Astrocyte (in vitro differentiated cells and primary cell): ENCODE data around the gene ROBO2. TPM values are rescaled to one million over a fixed set of nuclear protein-coding genes. Genes with fewer than 3 reads are reported as not detected.

Experiments
- DNase-seq: peaks from one replicate; pipeline ENCODE4 v3.0.0-alpha.2; 2010; ENCODE audit warnings: low read depth
- FAIRE-seq: peaks from 2 replicates; lab custom pipeline; 2011; peaks lifted over from hg19 to GRCh38; lab: Jason Lieb, UNC
- H2AFZ ChIP-seq: 2 replicates; pipeline ENCODE4 v1.6.0; 2012; ENCODE audit warnings: low read depth, low read length, inconsistent platforms
- H3K27ac ChIP-seq: 2 replicates; pipeline ENCODE4 v1.5.1; 2011; ENCODE audit warnings: low read depth, low read length, inconsistent platforms
- H3K27me3 ChIP-seq: 2 replicates; pipeline ENCODE4 v1.6.0; 2011; ENCODE audit warnings: low read length, inconsistent platforms; ENCODE audit not compliant: insufficient read depth
- H3K36me3 ChIP-seq: 2 replicates; pipeline ENCODE4 v1.5.1; 2011; ENCODE audit warnings: low read length, inconsistent platforms; ENCODE audit not compliant: insufficient read depth
- H3K4me1 ChIP-seq: 2 replicates; pipeline ENCODE4 v1.5.1; 2011; ENCODE audit warnings: low read length, inconsistent platforms; ENCODE audit not compliant: insufficient read depth
- H3K4me2 ChIP-seq: 2 replicates; pipeline ENCODE4 v1.6.0; 2012; ENCODE audit warnings: low read length, inconsistent platforms
- H3K4me3 ChIP-seq: 2 replicates; pipeline ENCODE4 v1.5.1; 2011; ENCODE audit warnings: low read depth, mild to moderate bottlenecking, low read length, inconsistent platforms; ENCODE audit not compliant: insufficient read depth
- H3K79me2 ChIP-seq: 2 replicates; pipeline ENCODE4 v1.6.0; 2012; ENCODE audit warnings: mild to moderate bottlenecking, low read length, inconsistent platforms; ENCODE audit not compliant: insufficient read depth
- H3K9ac ChIP-seq: 2 replicates; pipeline ENCODE4 v1.6.0; 2012; ENCODE audit warnings: mild to moderate bottlenecking, low read length, inconsistent platforms
- H3K9me3 ChIP-seq: 2 replicates; pipeline ENCODE4 v1.5.1; 2012; ENCODE audit warnings: low read depth, mild to moderate bottlenecking, low read length, inconsistent platforms; ENCODE audit not compliant: insufficient read depth
- H4K20me1 ChIP-seq: 2 replicates; pipeline ENCODE4 v1.6.0; 2012; ENCODE audit warnings: low read length, inconsistent platforms; ENCODE audit not compliant: insufficient read depth
- H3K27ac Mint-ChIP-seq: one replicate; pipeline ENCODE4 v1.8.0; 2021; ENCODE audit warnings: mild to moderate bottlenecking, mixed read lengths; ENCODE audit not compliant: unreplicated experiment
- H3K27me3 Mint-ChIP-seq: one replicate; pipeline ENCODE4 v1.8.0; 2021; ENCODE audit warnings: low read depth, mixed read lengths; ENCODE audit not compliant: unreplicated experiment
- H3K36me3 Mint-ChIP-seq: one replicate; pipeline ENCODE4 v1.8.0; 2021; ENCODE audit warnings: low read depth, mixed read lengths; ENCODE audit not compliant: unreplicated experiment
- H3K4me1 Mint-ChIP-seq: one replicate; pipeline ENCODE4 v1.8.0; 2021; ENCODE audit warnings: low read depth, mixed read lengths; ENCODE audit not compliant: unreplicated experiment
- H3K4me3 Mint-ChIP-seq: one replicate; pipeline ENCODE4 v1.8.0; 2021; ENCODE audit warnings: mild to moderate bottlenecking, moderate library complexity, mixed read lengths; ENCODE audit not compliant: unreplicated experiment
- H3K9me3 Mint-ChIP-seq: one replicate; pipeline ENCODE4 v1.8.0; 2021; ENCODE audit warnings: mild to moderate bottlenecking, mixed read lengths; ENCODE audit not compliant: unreplicated experiment
- EZH2 ChIP-seq: IDR thresholded peaks from 2 replicates; pipeline ENCODE4 v1.6.1; 2012; ENCODE audit warnings: mild to moderate bottlenecking, low read length, inconsistent platforms; ENCODE audit not compliant: insufficient read depth
- total RNA-seq: library from RNA; stranded (reverse); gene quantifications from 2 replicates; pipeline ENCODE4 v1.2.1, GENCODE V29; 2021
- TF ChIP-seq, protein P1 (sequence below): IDR thresholded peaks from 2 replicates; pipeline ENCODE4 v1.5.1; 2011; ENCODE audit warnings: low read depth, mild to moderate bottlenecking, inconsistent platforms, low read length, moderate library complexity; ENCODE audit not compliant: insufficient read depth

The ROBO2 gene
- total RNA-seq, 1 donor from 2014 or later: 1.4 TPM

DNA sequence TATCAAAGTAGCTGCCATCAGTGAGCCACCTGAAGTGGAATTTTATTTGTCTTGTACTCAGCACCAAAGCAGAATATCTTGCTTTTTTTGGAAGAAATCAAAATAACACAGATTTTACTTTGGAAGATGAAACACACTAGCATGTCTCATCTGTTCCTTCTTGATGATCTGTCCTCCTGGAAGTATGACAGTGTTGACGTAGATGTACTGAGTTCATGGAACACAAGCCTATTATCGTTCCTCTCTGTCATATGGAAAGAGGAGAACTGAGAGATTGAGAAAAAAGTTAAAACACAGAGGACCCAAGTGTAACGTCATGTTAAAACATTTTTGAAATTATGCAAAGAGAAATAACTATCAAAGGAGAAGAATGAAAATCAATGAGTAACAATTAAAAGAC is 340.2 kb downstream of the ROBO2 start:
- Histone ChIP-seq H3K4me1 (no peaks in the 10 kb centered on the region), H3K4me3 (no peak overlapping the region), H3K27me3 (no peaks in the 10 kb centered on the region), H3K79me2 (no peaks in the 10 kb centered on the region), H3K9ac (no peak overlapping the region), H3K9me3 (no peaks in the 10 kb centered on the region), H2AFZ (no peak overlapping the region), H3K36me3 (no peaks in the 10 kb centered on the region), H3K4me2 (no peak overlapping the region), H3K27ac (no peak overlapping the region), H4K20me1 (no peaks in the 10 kb centered on the region)
- H3K27me3 Mint-ChIP-seq: no peaks in the 10 kb centered on the region
- no peaks in the 10 kb centered on the region for H3K9me3 Mint-ChIP-seq
- no peak overlapping the region for H3K27ac Mint-ChIP-seq
- H3K36me3 Mint-ChIP-seq: no peaks in the 10 kb centered on the region
- FAIRE-seq (no peak), DNase-seq (no peak)
- H3K4me1 Mint-ChIP-seq: no peaks in the 10 kb centered on the region
- TF ChIP-seq, protein P1, sequence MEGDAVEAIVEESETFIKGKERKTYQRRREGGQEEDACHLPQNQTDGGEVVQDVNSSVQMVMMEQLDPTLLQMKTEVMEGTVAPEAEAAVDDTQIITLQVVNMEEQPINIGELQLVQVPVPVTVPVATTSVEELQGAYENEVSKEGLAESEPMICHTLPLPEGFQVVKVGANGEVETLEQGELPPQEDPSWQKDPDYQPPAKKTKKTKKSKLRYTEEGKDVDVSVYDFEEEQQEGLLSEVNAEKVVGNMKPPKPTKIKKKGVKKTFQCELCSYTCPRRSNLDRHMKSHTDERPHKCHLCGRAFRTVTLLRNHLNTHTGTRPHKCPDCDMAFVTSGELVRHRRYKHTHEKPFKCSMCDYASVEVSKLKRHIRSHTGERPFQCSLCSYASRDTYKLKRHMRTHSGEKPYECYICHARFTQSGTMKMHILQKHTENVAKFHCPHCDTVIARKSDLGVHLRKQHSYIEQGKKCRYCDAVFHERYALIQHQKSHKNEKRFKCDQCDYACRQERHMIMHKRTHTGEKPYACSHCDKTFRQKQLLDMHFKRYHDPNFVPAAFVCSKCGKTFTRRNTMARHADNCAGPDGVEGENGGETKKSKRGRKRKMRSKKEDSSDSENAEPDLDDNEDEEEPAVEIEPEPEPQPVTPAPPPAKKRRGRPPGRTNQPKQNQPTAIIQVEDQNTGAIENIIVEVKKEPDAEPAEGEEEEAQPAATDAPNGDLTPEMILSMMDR: no peak
- TF ChIP-seq EZH2: no peak
- no peak overlapping the region for H3K4me3 Mint-ChIP-seq

DNA sequence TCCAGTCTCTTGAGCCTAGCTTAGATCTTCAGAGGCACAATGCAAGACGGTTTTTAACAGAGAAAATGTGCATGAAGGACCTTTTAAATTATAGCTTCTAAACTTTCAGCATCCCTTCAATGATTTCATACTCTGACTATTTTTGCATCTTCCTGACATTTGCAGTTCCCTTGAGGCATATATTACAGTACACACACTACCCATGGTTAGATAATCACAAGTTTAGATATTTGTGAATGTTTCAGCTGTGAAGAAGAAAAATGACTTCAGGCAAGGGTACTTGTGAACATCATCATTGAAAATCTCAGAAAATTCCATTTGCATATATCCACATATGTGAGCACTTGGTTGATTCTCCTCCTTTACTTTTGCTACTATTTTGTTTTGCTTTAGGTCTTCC is 341.5 kb downstream of the ROBO2 start:
- TF ChIP-seq, protein P1: no peak
- TF ChIP-seq EZH2: no peak
- H3K36me3 ChIP-seq: no peaks in the 10 kb centered on the region
- H3K9me3 ChIP-seq: no peaks in the 10 kb centered on the region
- no peaks in the 10 kb centered on the region for H3K79me2 ChIP-seq
- H4K20me1 ChIP-seq: no peaks in the 10 kb centered on the region
- FAIRE-seq (no peak), DNase-seq (no peak)
- H3K4me1 ChIP-seq: no peaks in the 10 kb centered on the region
- Mint-ChIP-seq H3K27me3 (no peaks in the 10 kb centered on the region), H3K9me3 (no peaks in the 10 kb centered on the region), H3K4me1 (no peaks in the 10 kb centered on the region), H3K36me3 (no peaks in the 10 kb centered on the region), H3K27ac (no peak overlapping the region), H3K4me3 (no peak overlapping the region)
- H3K9ac ChIP-seq: no peak overlapping the region
- no peaks in the 10 kb centered on the region for H3K27me3 ChIP-seq
- no peak overlapping the region for H3K27ac ChIP-seq
- no peak overlapping the region for H3K4me3 ChIP-seq
- no peak overlapping the region for H2AFZ ChIP-seq
- no peak overlapping the region for H3K4me2 ChIP-seq

DNA sequence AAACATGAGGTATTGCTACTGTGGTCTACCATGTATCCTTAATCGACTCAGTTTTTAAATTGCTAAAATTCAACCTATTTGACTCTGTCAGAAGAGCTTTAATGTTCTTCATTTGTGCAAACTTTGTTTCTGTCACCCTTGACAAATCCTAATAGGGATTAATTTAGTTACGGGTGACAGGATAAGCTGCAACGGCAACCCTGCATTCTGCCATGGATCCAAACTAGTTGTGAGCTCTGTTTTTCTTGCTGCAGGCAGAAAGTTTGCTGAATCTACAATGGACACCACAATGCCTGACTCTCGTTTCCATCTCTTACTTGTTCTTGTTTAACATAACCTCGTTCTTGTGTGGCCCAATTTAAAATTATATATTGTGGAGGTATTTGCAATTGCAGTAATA is 352.3 kb downstream of the ROBO2 start:
- Mint-ChIP-seq H3K4me3 (no peak overlapping the region), H3K4me1 (no peaks in the 10 kb centered on the region), H3K36me3 (no peaks in the 10 kb centered on the region), H3K27ac (no peak overlapping the region), H3K27me3 (no peaks in the 10 kb centered on the region), H3K9me3 (no peaks in the 10 kb centered on the region)
- H3K36me3 ChIP-seq: no peaks in the 10 kb centered on the region
- no peaks in the 10 kb centered on the region for H3K4me1 ChIP-seq
- H3K4me2 ChIP-seq: no peak overlapping the region
- H2AFZ ChIP-seq: no peak overlapping the region
- no peak overlapping the region for H3K9ac ChIP-seq
- FAIRE-seq (no peak), DNase-seq (no peak)
- no peaks in the 10 kb centered on the region for H4K20me1 ChIP-seq
- no peak overlapping the region for H3K4me3 ChIP-seq
- no peak overlapping the region for H3K27ac ChIP-seq
- H3K27me3 ChIP-seq: no peaks in the 10 kb centered on the region
- no peaks in the 10 kb centered on the region for H3K9me3 ChIP-seq
- TF ChIP-seq, protein P1: no peak
- no peak for TF ChIP-seq EZH2
- no peaks in the 10 kb centered on the region for H3K79me2 ChIP-seq
